IPS-20b (cell line): ENCODE data around the gene ZNF652.

Experiments used
- H3K27ac ChIP-seq: one replicate; pipeline ENCODE4 v1.5.1; 2013; ENCODE audit warnings: low read length
- H3K27me3 ChIP-seq: 2 replicates; pipeline ENCODE4 v1.6.1; 2013; ENCODE audit warnings: mild to moderate bottlenecking, low read length, inconsistent platforms; ENCODE audit not compliant: insufficient read depth
- H3K36me3 ChIP-seq: 2 replicates; pipeline ENCODE4 v1.6.1; 2013; ENCODE audit warnings: low read depth, mild to moderate bottlenecking, inconsistent platforms, low read length, moderate library complexity; ENCODE audit not compliant: insufficient read depth
- H3K4me1 ChIP-seq: 2 replicates; pipeline ENCODE4 v1.6.1; 2013; ENCODE audit warnings: mild to moderate bottlenecking, control low read depth, inconsistent platforms, low read length, moderate library complexity; ENCODE audit not compliant: insufficient read depth
- H3K4me3 ChIP-seq: 2 replicates; pipeline ENCODE4 v1.5.1; 2013; ENCODE audit warnings: mild to moderate bottlenecking, low read length, inconsistent platforms
- H3K9ac ChIP-seq: 2 replicates; pipeline ENCODE4 v1.6.1; 2013; ENCODE audit warnings: low read depth, mild to moderate bottlenecking, inconsistent platforms, low read length, moderate library complexity
- H3K9me3 ChIP-seq: 2 replicates; pipeline ENCODE4 v1.6.1; 2013; ENCODE audit warnings: mild to moderate bottlenecking, low read depth, low read length, inconsistent platforms; ENCODE audit not compliant: insufficient read depth

ZNF652 gene

GRCh38 chr17:49382556-49382955 lies 20.5 kb upstream of the ZNF652 start:
- Histone ChIP-seq H3K4me1 (no peaks in the 10 kb centered on the region), H3K9me3 (no peaks in the 10 kb centered on the region), H3K36me3 (no peaks in the 10 kb centered on the region), H3K4me3 (no peak overlapping the region), H3K9ac (no peak overlapping the region), H3K27ac (no peak overlapping the region), H3K27me3 (no peaks in the 10 kb centered on the region)

- H3K4me3 ChIP-seq: no peak overlapping the region
- no peak overlapping the region for H3K27ac ChIP-seq
- H3K9me3 ChIP-seq: no peaks in the 10 kb centered on the region
- no peak overlapping the region for H3K9ac ChIP-seq
- H3K36me3 ChIP-seq: no peaks in the 10 kb centered on the region
- H3K4me1 ChIP-seq: peaks cover 3% of the 10 kb centered on the region; the same call in 1 of the 2 replicates
- H3K27me3 ChIP-seq: no peaks in the 10 kb centered on the region
Measured at GRCh38 chr17:49381793-49382192, 19.7 kb upstream of the ZNF652 start.

- Histone ChIP-seq H3K9me3 (no peaks in the 10 kb centered on the region), H3K27me3 (no peaks in the 10 kb centered on the region), H3K4me1 (peaks cover 9% of the 10 kb centered on the region; the same call in 1 of the 2 replicates), H3K27ac (no peak overlapping the region), H3K36me3 (no peaks in the 10 kb centered on the region), H3K9ac (no peak overlapping the region), H3K4me3 (no peak overlapping the region)
Measured at GRCh38 chr17:49381033-49381432, 19.0 kb upstream of the ZNF652 start.

GRCh38 chr17:49379926-49380325 lies 17.9 kb upstream of the ZNF652 start:
- peaks cover 9% of the 10 kb centered on the region; the same call in 1 of the 2 replicates for H3K4me1 ChIP-seq
- H3K27ac ChIP-seq: no peak overlapping the region
- no peaks in the 10 kb centered on the region for H3K9me3 ChIP-seq
- H3K9ac ChIP-seq: no peak overlapping the region
- no peak overlapping the region for H3K4me3 ChIP-seq
- H3K36me3 ChIP-seq: no peaks in the 10 kb centered on the region
- no peaks in the 10 kb centered on the region for H3K27me3 ChIP-seq

GRCh38 chr17:49378311-49378710 lies 16.3 kb upstream of the ZNF652 start:
- no peak overlapping the region for H3K9ac ChIP-seq
- no peaks in the 10 kb centered on the region for H3K9me3 ChIP-seq
- peaks cover 9% of the 10 kb centered on the region; the same call in 1 of the 2 replicates for H3K4me1 ChIP-seq
- H3K27ac ChIP-seq: no peak overlapping the region
- H3K4me3 ChIP-seq: no peak overlapping the region
- H3K27me3 ChIP-seq: no peaks in the 10 kb centered on the region
- no peaks in the 10 kb centered on the region for H3K36me3 ChIP-seq

- H3K27ac ChIP-seq: no peak overlapping the region
- H3K36me3 ChIP-seq: no peaks in the 10 kb centered on the region
- H3K27me3 ChIP-seq: no peaks in the 10 kb centered on the region
- no peaks in the 10 kb centered on the region for H3K9me3 ChIP-seq
- H3K4me1 ChIP-seq: peaks cover 19% of the 10 kb centered on the region; the same call in 1 of the 2 replicates
- no peak overlapping the region for H3K9ac ChIP-seq
- H3K4me3 ChIP-seq: no peak overlapping the region
Measured at GRCh38 chr17:49375544-49375943, 13.5 kb upstream of the ZNF652 start.

- Histone ChIP-seq H3K4me1 (peaks cover 23% of the 10 kb centered on the region; the same call in 1 of the 2 replicates), H3K27ac (no peak overlapping the region), H3K36me3 (no peaks in the 10 kb centered on the region), H3K27me3 (no peaks in the 10 kb centered on the region), H3K9me3 (no peaks in the 10 kb centered on the region), H3K9ac (no peak overlapping the region), H3K4me3 (no peak overlapping the region)
Measured at GRCh38 chr17:49373115-49373514, 11.1 kb upstream of the ZNF652 start.

- H3K36me3 ChIP-seq: no peaks in the 10 kb centered on the region
- H3K9ac ChIP-seq: no peak overlapping the region
- no peaks in the 10 kb centered on the region for H3K9me3 ChIP-seq
- peaks cover 23% of the 10 kb centered on the region; the same call in 1 of the 2 replicates for H3K4me1 ChIP-seq
- no peaks in the 10 kb centered on the region for H3K27me3 ChIP-seq
- H3K4me3 ChIP-seq: no peak overlapping the region
- H3K27ac ChIP-seq: no peak overlapping the region
Measured at GRCh38 chr17:49372425-49372824, 10.4 kb upstream of the ZNF652 start.

GRCh38 chr17:49370971-49371834 lies 9.2 kb upstream of the ZNF652 start:
- Histone ChIP-seq H3K4me1 (peaks cover 15% of the 10 kb centered on the region; the same call in 1 of the 2 replicates), H3K36me3 (no peaks in the 10 kb centered on the region), H3K9me3 (no peaks in the 10 kb centered on the region), H3K27ac (peak overlapping the region; percentile 59), H3K4me3 (peak overlapping the region; percentile 39), H3K27me3 (no peaks in the 10 kb centered on the region), H3K9ac (peak overlapping the region; percentile 47; the same call in 1 of the 2 replicates)

GRCh38 chr17:49369760-49370159 lies 7.7 kb upstream of the ZNF652 start:
- no peaks in the 10 kb centered on the region for H3K36me3 ChIP-seq
- no peak overlapping the region for H3K27ac ChIP-seq
- H3K9me3 ChIP-seq: no peaks in the 10 kb centered on the region

GRCh38 chr17:49369089-49369488 lies 7.0 kb upstream of the ZNF652 start:
- Histone ChIP-seq H3K9ac (no peak overlapping the region), H3K4me1 (peaks cover 15% of the 10 kb centered on the region; the same call in 1 of the 2 replicates), H3K4me3 (no peak overlapping the region), H3K27me3 (no peaks in the 10 kb centered on the region), H3K9me3 (no peaks in the 10 kb centered on the region), H3K36me3 (no peaks in the 10 kb centered on the region), H3K27ac (no peak overlapping the region)

More at GRCh38 chr17:49369760-49370159, 7.7 kb upstream of the ZNF652 start:
- peaks cover 15% of the 10 kb centered on the region; the same call in 1 of the 2 replicates for H3K4me1 ChIP-seq
- H3K4me3 ChIP-seq: no peak overlapping the region
- H3K27me3 ChIP-seq: no peaks in the 10 kb centered on the region
- H3K9ac ChIP-seq: no peak overlapping the region

GRCh38 chr17:49365667-49366066 lies 3.6 kb upstream of the ZNF652 start:
- Histone ChIP-seq H3K4me1 (peaks cover 11% of the 10 kb centered on the region; the same call in 1 of the 2 replicates), H3K9ac (no peak overlapping the region), H3K27ac (no peak overlapping the region), H3K27me3 (no peaks in the 10 kb centered on the region), H3K36me3 (no peaks in the 10 kb centered on the region), H3K4me3 (no peak overlapping the region), H3K9me3 (no peaks in the 10 kb centered on the region)
